Osteocyte (in vitro differentiated cells): ENCODE measurements around the gene LYZL2. TPM values are rescaled to one million over a fixed set of nuclear protein-coding genes. Genes with fewer than 3 reads are reported as not detected.

Source experiments
- DNase-seq: peaks from one replicate; pipeline ENCODE4 v3.0.0; 2021; ENCODE audit warnings: mixed read lengths; ENCODE audit not compliant: unreplicated experiment; ENCODE audit errors: extremely low spot score
- H3K27ac Mint-ChIP-seq: one replicate; pipeline ENCODE4 v1.8.0; 2021; ENCODE audit warnings: mild to moderate bottlenecking, mixed read lengths; ENCODE audit not compliant: unreplicated experiment
- H3K27me3 Mint-ChIP-seq: one replicate; pipeline ENCODE4 v1.8.0; 2021; ENCODE audit warnings: mixed read lengths; ENCODE audit not compliant: unreplicated experiment
- H3K36me3 Mint-ChIP-seq: one replicate; pipeline ENCODE4 v1.8.0; 2021; ENCODE audit warnings: mixed read lengths; ENCODE audit not compliant: unreplicated experiment
- H3K4me1 Mint-ChIP-seq: one replicate; pipeline ENCODE4 v1.8.0; 2021; ENCODE audit warnings: mixed read lengths; ENCODE audit not compliant: unreplicated experiment
- H3K4me3 Mint-ChIP-seq: one replicate; pipeline ENCODE4 v1.8.0; 2021; ENCODE audit warnings: mild to moderate bottlenecking, moderate library complexity, mixed read lengths; ENCODE audit not compliant: unreplicated experiment
- H3K9me3 Mint-ChIP-seq: one replicate; pipeline ENCODE4 v1.8.0; 2021; ENCODE audit warnings: mixed read lengths; ENCODE audit not compliant: unreplicated experiment
- CTCF ChIP-seq: fragments of 200-600 bp; sonication (generic); IDR thresholded peaks from 2 replicates; pipeline ENCODE4 v1.5.0; 2021; ENCODE audit warnings: antibody characterized with exemption, mild to moderate bottlenecking, moderate library complexity
- total RNA-seq: library from RNA; stranded (reverse); gene quantifications from 2 replicates; pipeline ENCODE4 v1.2.1, GENCODE V29; 2021

Gene LYZL2
- total RNA-seq, 1 donor from 2014 or later, result not detected

- H3K4me1 Mint-ChIP-seq, result no peaks in the 10 kb centered on the region
- no peaks in the 10 kb centered on the region for H3K36me3 Mint-ChIP-seq
- no peak for DNase-seq
- TF ChIP-seq CTCF, result no peak
- H3K27ac Mint-ChIP-seq, result no peak overlapping the region
- no peaks in the 10 kb centered on the region for H3K9me3 Mint-ChIP-seq
- peaks cover 41% of the 10 kb centered on the region for H3K27me3 Mint-ChIP-seq
- H3K4me3 Mint-ChIP-seq, result no peak overlapping the region
Observed at GRCh38 chr10:30565449-30565848, 64.1 kb downstream of the LYZL2 start.

GRCh38 chr10:30562787-30563186 lies 66.8 kb downstream of the LYZL2 start:
- Mint-ChIP-seq H3K36me3 (no peaks in the 10 kb centered on the region), H3K4me1 (no peaks in the 10 kb centered on the region)

More at GRCh38 chr10:30562787-30563186, 66.8 kb downstream of the LYZL2 start:
- TF ChIP-seq CTCF, result no peak
- no peak overlapping the region for H3K4me3 Mint-ChIP-seq
- no peaks in the 10 kb centered on the region for H3K9me3 Mint-ChIP-seq
- H3K27ac Mint-ChIP-seq, result no peak overlapping the region
- peaks cover 28% of the 10 kb centered on the region for H3K27me3 Mint-ChIP-seq
- DNase-seq, result no peak

Other genes starting within 250 kb of the LYZL2 start
- gene MAP3K8, start 195.6 kb downstream of the LYZL2 start, total RNA-seq, result 11.5 and 13.7 TPM in 2 replicates